ENCODE measurements around the gene CALCR.

DNA sequence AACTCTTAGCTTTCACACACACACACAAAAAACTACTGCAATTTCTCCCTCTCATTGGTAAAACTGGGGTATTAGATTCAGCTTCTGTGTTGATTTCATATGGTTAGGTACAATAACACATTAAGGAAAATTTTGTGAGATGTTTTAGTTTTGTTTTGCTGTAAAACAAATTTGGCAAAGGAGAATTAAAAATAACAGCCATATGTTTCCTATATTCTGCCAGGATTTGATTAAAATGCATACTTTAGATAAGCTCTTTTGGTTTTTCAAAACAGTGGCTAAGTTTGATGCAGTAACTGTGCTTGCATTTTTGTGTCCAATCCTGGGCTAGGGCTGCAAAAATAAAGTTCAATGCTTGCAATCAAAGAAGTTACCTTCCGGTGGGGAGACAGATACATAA lies 126.3 kb downstream of the CALCR start:
- TF ChIP-seq, protein P1, sequence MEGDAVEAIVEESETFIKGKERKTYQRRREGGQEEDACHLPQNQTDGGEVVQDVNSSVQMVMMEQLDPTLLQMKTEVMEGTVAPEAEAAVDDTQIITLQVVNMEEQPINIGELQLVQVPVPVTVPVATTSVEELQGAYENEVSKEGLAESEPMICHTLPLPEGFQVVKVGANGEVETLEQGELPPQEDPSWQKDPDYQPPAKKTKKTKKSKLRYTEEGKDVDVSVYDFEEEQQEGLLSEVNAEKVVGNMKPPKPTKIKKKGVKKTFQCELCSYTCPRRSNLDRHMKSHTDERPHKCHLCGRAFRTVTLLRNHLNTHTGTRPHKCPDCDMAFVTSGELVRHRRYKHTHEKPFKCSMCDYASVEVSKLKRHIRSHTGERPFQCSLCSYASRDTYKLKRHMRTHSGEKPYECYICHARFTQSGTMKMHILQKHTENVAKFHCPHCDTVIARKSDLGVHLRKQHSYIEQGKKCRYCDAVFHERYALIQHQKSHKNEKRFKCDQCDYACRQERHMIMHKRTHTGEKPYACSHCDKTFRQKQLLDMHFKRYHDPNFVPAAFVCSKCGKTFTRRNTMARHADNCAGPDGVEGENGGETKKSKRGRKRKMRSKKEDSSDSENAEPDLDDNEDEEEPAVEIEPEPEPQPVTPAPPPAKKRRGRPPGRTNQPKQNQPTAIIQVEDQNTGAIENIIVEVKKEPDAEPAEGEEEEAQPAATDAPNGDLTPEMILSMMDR (IDR thresholded peaks at IDR 0.05; ENCODE audit: low read length), result no peak
- no peak for TF ChIP-seq EZH2 (IDR thresholded peaks at IDR 0.05; ENCODE audit: borderline replicate concordance, low read length)

Measured in OCI-LY1 (cell line).